Esophagus muscularis mucosa (tissue), 4 donors: ENCODE measurements around the gene CAMKK2. TPM values are rescaled to one million over a fixed set of nuclear protein-coding genes. Genes with fewer than 3 reads are reported as not detected.

Source experiments
- DNase-seq: peaks from one replicate; pipeline ENCODE4 v3.0.0-alpha.2; 2017; ENCODE audit errors: extremely low spot score
- H3K27ac ChIP-seq, 4 donors: fragments of 200-600 bp; sonication (generic); replicated peaks in 1 of 4; 1 replicate in 3 of 4; 2 replicates in 1 of 4; pipeline ENCODE4 v1.5.1; 2016 to 2019; ENCODE audit warnings: mild to moderate bottlenecking in 1 of 4
- H3K27me3 ChIP-seq, 4 donors: fragments of 200-600 bp; sonication (generic); one replicate each; pipeline versions ENCODE4 v1.5.1 to v1.6.0; 2016 to 2019
- H3K36me3 ChIP-seq, 4 donors: fragments of 200-600 bp; sonication (generic); one replicate each; pipeline ENCODE4 v1.5.1; 2016 to 2019
- H3K4me1 ChIP-seq, 4 donors: fragments of 200-600 bp; sonication (generic); one replicate each; pipeline ENCODE4 v1.5.1; 2016 to 2019
- H3K4me3 ChIP-seq, 4 donors: fragments of 200-600 bp; sonication (generic); 1 replicate in 2 of 4; 2 replicates in 2 of 4; pipeline ENCODE4 v1.5.1; 2016 to 2019; ENCODE audit warnings: mild to moderate bottlenecking in 4 of 4, moderate library complexity in 1 of 4
- H3K9me3 ChIP-seq, 4 donors: fragments of 200-600 bp; sonication (generic); 1 replicate in 3 of 4; 2 replicates in 1 of 4; pipeline ENCODE4 v1.5.1; 2016 to 2019
- CTCF ChIP-seq, 3 experiments: fragments of 200-600 bp in 2 of 3; fragments of 450-650 bp in 1 of 3; sonication (generic) in 2 of 3; IDR thresholded peaks; one replicate each; pipeline ENCODE4 v1.5.1; 2017 to 2019; ENCODE audit warnings: antibody characterized with exemption in 3 of 3, mild to moderate bottlenecking in 2 of 3, moderate library complexity in 1 of 3
- EP300 ChIP-seq: sonication (generic); formaldehyde crosslinking; IDR thresholded peaks from one replicate; pipeline ENCODE4 v1.6.1; 2017; ENCODE audit warnings: antibody characterized with exemption
- POLR2A ChIP-seq: fragments of 450-650 bp; IDR thresholded peaks from one replicate; pipeline ENCODE4 v1.6.1; 2017; ENCODE audit warnings: antibody characterized with exemption, moderate library complexity, mild to moderate bottlenecking, low read depth
- POLR2AphosphoS5 ChIP-seq, 2 donors: sonication (generic); formaldehyde crosslinking; IDR thresholded peaks; one replicate each; pipeline ENCODE4 v1.6.1; 2017; ENCODE audit warnings: antibody characterized with exemption in 2 of 2
- WGBS: methylation state at CpG from one replicate; pipeline ENCODE4 v1.1.5; 2018; 5-methylcytosine and 5-hydroxymethylcytosine counted together
- intact Hi-C: fragments of 100-400 bp; cut with DNase I; formaldehyde crosslinking; loops from one replicate; pipeline ENCODE4 v1.15.1; 2023
- total RNA-seq, 4 donors: library from RNA; depleted of rRNA; stranded (reverse); fragments of >200 nt; gene quantifications; one replicate each; pipeline versions ENCODE4 v1.1.0 to v1.2.1, GENCODE V29; 2016

The CAMKK2 gene
- 10 to 100 TPM; 23.9 to 45.0 (median 37.4) TPM for total RNA-seq

- Histone ChIP-seq H3K9me3 (no peaks in the 10 kb centered on the region), H3K36me3 (peaks cover 0 to 12% (median 7%) of the 10 kb centered on the region in 4 donors), H3K27me3 (no peaks in the 10 kb centered on the region), H3K27ac (peak within 1 kb of the TSS; percentile 86 to 90 (median 88)), H3K4me3 (peak within 1 kb of the TSS; percentile 95 to 100 (median 99)), H3K4me1 (peaks cover 25 to 36% (median 33%) of the 10 kb centered on the region in 4 donors)
- peak; percentile 9 to 27 (median 16) for TF ChIP-seq CTCF (IDR thresholded peaks at IDR 0.05)
- TF ChIP-seq POLR2AphosphoS5 (IDR thresholded peaks at IDR 0.05) = peak; percentile 46 to 76
- no peak for TF ChIP-seq POLR2A
- peak; percentile 93 for DNase-seq
- intact Hi-C loops = no loop called here
- WGBS = 0% methylated on average over 50 of the region's 104 CpGs
Measured at GRCh38 chr12:121296618-121297434, at the start of gene CAMKK2. Gene CAMKK2 (minus strand): TSS chr12:121296709. CDS start chr12:121274526, 22,183 bp downstream.

- 85% methylated on average over 4 of the region's 4 CpGs for WGBS
- Histone ChIP-seq H3K36me3 (peaks cover 41 to 72% (median 67%) of the 10 kb centered on the region in 4 donors), H3K4me3 (no peak overlapping the region), H3K9me3 (no peaks in the 10 kb centered on the region), H3K27ac (no peak overlapping the region), H3K27me3 (no peaks in the 10 kb centered on the region), H3K4me1 (peaks cover 0 to 21% (median 6%) of the 10 kb centered on the region in 4 donors)
- intact Hi-C loops = no loop called here
- no peak for DNase-seq
- TF ChIP-seq EP300 (no peak), CTCF (IDR thresholded peaks at IDR 0.05) (no peak), POLR2A (no peak), POLR2AphosphoS5 (IDR thresholded peaks at IDR 0.05) (no peak)
Measured at GRCh38 chr12:121345151-121345815, 48.8 kb upstream of the CAMKK2 start.

GRCh38 chr12:121344506-121344905 is 48.0 kb upstream of the CAMKK2 start:
- no peak overlapping the region for H3K27ac ChIP-seq
- 91% methylated on average over 3 of the region's 3 CpGs for WGBS
- TF ChIP-seq POLR2A (no peak), POLR2AphosphoS5 (IDR thresholded peaks at IDR 0.05) (no peak), EP300 (no peak), CTCF (IDR thresholded peaks at IDR 0.05) (no peak)
- no peak overlapping the region for H3K4me3 ChIP-seq
- intact Hi-C loops = no loop called here
- H3K36me3 ChIP-seq = peaks cover 41 to 77% (median 71%) of the 10 kb centered on the region in 4 donors
- no peaks in the 10 kb centered on the region for H3K27me3 ChIP-seq
- H3K4me1 ChIP-seq = peaks cover 0 to 13% (median under 1%) of the 10 kb centered on the region in 4 donors
- H3K9me3 ChIP-seq = no peaks in the 10 kb centered on the region
- no peak for DNase-seq

GRCh38 chr12:121337416-121337815 is 40.9 kb upstream of the CAMKK2 start:
- 95% methylated on average over 4 of the region's 4 CpGs for WGBS
- Histone ChIP-seq H3K36me3 (peaks cover 11 to 83% (median 73%) of the 10 kb centered on the region in 4 donors), H3K27me3 (no peaks in the 10 kb centered on the region), H3K9me3 (no peaks in the 10 kb centered on the region), H3K4me3 (no peak overlapping the region), H3K27ac (no peak overlapping the region), H3K4me1 (peaks cover 0 to 5% (median 3%) of the 10 kb centered on the region in 4 donors)
- no peak for DNase-seq
- TF ChIP-seq POLR2AphosphoS5 (IDR thresholded peaks at IDR 0.05) (no peak), EP300 (no peak)
- intact Hi-C loops = no loop called here
